ENCODE results near the gene ERLIN1.

Gene ERLIN1

DNA sequence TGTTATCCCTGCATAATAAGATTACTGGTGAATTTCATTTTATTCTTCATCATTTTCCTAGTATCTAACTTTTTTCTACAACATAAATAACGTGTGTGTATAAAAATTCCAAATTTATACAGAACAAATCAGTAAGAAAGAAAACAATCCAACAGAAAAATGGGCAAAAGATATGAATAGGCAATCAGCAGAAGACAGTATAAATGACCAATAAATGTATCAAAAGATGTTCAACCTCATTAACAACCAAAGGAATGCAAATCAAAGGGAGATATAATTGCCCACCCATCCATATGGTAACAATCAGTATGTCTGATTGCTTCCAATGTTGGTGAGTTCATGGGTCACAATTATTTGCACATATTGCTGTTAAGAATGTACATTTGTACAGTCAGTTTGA lies 13.5 kb downstream of the ERLIN1 start:
- no peak for DNase-seq (ENCODE audit: low spot score)

DNA sequence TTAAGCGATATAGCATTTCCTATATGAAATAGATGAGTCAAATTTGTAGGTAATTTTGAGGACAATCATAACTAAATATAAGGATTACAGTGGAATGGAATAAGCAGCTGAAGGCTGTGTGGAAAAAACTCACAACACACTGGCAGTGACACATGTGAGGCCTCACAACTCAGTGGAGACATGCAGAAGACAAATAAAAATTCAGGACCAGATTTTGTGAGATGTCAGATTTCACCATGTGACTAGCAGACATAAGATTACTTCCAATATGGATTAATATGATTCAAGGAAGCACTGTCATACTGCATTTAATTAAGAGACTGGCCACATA lies 17.6 kb downstream of the ERLIN1 start:
- no peak for FAIRE-seq

More for the DNA sequence above, 13.5 kb downstream of the ERLIN1 start:
- FAIRE-seq: no peak

GRCh38 chr10:100167553-100168312 lies 18.1 kb downstream of the ERLIN1 start:
- FAIRE-seq: no peak
- no peak for DNase-seq (ENCODE audit: low spot score)

More for the DNA sequence above, 17.6 kb downstream of the ERLIN1 start:
- no peak for DNase-seq (ENCODE audit: low spot score)

DNA sequence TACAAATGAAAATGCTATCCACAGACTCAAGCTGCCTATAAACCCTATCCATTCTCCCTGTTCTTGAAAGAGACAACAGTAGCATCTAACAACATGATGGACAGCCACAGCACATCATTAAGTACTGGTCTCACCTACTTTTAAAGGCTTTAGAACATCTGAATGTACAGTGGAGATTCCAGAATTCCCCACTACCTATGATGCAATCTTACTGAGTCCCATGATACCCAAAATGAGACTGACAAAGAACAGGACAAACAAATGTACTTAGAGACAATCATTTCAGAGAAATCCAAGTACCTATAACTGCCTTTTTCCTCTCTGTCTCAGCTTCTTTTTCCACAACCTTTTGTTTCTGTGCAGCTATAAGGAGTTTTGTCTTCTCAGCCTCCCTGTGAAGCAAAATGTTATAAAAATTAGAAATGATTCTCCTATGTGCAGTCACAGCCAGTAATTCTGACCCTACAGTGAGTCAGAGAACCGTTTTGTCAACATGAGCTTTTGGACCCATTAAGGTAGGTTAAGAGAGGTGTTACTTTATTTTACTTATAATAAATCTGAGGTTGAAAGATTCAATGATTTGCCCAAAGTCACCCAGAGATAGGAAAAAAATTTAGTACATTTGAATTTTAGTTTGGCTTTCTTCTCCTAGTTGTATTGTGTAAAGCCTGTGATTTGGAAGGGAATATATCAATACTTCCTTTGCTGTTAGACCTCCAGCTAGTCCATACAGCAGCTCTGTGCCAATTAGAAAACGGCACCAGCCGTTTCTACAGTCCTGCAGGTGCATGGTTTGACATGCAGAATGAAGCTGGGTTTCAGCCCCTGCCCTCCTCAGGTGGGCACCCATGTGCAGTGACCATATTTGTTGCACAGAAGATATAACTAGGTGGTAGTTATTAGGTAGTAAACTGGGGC lies 21.9 kb downstream of the ERLIN1 start:
- no peak for FAIRE-seq
- DNase-seq (ENCODE audit: low spot score): no peak

- FAIRE-seq: no peak
- no peak for DNase-seq (ENCODE audit: low spot score)
These were observed 23.1 kb downstream of the ERLIN1 start for GRCh38 chr10:100162696-100163095.

GRCh38 chr10:100158044-100158805 lies 27.6 kb downstream of the ERLIN1 start:
- DNase-seq (ENCODE audit: low spot score): no peak
- FAIRE-seq: no peak

- no peak for FAIRE-seq
- DNase-seq (ENCODE audit: low spot score): no peak
These were observed 28.7 kb downstream of the ERLIN1 start for GRCh38 chr10:100157156-100157555.

DNA sequence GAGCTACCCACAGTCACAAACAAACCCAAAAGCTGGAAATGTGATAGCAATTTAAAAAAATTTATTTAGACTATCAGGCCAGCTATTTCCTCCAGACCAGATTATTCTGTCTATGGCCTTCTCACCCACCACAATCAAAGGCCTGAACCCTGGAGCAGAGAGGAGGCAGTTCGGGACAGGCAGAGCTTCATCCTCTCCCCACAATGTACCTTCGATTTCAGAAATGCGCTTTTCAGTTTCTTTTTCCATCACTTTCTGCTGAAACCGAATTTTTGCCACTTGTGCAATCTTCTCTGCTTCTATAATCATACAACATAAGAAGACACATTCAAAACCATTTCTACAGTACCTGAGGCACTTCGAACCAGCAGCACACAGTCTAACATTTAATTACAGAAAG lies 29.9 kb downstream of the ERLIN1 start:
- FAIRE-seq (no peak), DNase-seq (ENCODE audit: low spot score) (no peak)

GRCh38 chr10:100154666-100155065 lies 31.2 kb downstream of the ERLIN1 start:
- DNase-seq (ENCODE audit: low spot score) (no peak), FAIRE-seq (no peak)

GRCh38 chr10:100153239-100153825 lies 32.5 kb downstream of the ERLIN1 start:
- FAIRE-seq: no peak
- DNase-seq (ENCODE audit: low spot score): no peak

GRCh38 chr10:100151723-100152300 lies 34.0 kb downstream of the ERLIN1 start:
- FAIRE-seq: no peak
- no peak for DNase-seq (ENCODE audit: low spot score)

GRCh38 chr10:100148353-100149211 lies 37.2 kb downstream of the ERLIN1 start:
- FAIRE-seq (peak; percentile 79), DNase-seq (ENCODE audit: low spot score) (peak; percentile 90)

DNA sequence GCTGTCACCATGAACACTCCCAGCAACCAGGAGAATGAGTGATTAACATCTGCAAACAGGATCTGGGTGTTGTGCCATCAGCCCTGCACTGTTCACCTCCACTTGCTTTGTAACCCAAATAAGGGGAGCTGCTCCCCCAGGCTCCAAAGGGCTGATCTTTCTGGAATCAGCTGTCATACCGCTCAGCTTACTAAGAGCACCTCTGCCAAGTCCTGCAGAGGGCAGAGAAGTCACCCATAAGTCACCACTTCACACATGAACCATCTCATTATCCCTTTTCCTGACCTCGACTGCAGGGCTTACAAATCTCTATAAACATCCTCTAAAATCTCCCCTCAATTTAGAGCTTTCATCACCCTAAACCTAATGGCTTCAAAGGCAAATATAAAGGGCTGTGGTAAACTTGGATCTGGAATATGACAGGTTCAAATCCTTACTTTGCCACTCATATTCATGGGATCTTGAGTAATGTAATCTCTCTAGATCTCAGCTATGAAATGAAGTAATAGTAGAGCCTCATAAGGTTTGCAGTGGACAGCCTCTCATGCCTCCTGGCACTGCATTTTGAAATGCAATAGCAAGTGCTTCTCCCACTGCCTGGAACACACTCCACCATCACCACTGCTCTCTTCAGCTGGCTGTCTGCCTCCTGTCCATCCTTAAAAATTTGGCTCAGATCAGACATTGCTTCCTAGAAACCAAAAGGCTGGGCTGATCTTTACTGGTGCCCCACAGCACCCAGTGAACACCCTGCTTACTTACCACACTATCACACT lies 38.8 kb downstream of the ERLIN1 start:
- DNase-seq (ENCODE audit: low spot score): no peak
- FAIRE-seq: no peak

DNA sequence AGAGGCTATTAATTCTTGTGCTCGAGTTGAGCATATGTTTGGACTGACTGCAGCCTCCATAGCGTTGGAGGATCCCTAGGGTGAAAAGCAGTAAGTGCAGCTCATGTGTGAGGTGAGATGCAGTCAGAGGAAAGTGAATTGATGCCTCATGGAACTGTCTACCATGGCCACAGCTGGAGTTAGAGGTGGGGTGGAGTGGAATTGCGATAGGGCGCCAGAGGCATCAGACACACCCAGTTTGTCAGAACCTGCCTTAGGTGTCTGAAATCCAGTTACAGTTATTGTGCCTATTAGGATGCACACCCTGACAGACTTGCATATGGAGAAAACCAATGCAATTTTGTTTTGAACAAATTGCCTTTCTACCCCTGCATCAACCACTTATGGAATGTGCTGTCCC lies 39.4 kb downstream of the ERLIN1 start:
- FAIRE-seq: no peak
- DNase-seq (ENCODE audit: low spot score): no peak

DNA sequence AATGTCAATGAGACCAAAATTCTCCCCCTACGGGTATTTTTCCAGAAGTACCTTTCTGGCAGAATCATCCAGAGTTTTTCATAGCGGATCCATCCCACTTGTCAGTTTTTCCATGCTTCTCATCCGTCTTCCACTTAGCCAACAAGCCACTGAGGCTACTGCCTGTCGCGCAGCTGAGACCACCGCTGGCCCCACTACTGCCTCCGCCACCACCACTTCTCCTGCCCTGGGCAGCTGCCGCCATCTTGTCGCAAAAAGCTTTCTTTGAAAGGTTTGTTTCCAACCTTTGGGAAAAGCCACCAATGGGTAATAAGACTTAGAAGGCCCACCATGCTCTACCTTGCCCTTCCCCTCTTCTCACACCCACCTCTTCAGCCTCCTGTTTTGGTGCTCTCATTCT lies 42.1 kb downstream of the ERLIN1 start:
- DNase-seq (ENCODE audit: low spot score) (no peak), FAIRE-seq (no peak)

DNA sequence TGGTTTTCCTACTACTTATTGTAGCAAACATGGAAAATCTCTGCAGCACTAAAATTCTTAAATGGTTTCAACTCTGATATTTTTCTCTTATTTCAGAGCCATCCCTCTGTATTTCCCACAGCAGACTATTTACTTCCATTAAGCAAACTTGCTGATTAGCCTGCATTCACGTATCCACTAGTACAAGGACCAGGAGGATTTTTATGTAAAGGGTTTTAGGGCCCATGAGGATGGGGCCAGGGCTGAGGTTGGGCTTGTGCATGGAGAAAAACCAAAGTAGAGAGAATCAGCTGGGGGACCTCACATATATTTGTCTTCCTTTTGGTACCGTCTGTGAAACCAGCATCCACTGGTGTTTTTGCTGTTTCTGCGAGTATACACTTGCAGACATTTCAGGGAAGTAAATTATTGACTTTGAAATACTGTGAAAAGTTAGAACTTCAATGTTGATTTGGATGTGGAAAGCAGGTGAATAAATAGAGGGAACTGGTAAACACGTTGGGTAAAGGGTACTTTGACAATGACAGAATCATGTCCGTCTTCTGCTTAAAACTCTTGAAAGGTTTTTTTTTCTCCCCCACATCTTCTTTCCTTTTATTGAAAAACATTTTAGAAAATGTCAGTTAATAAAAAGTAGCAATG lies 44.3 kb downstream of the ERLIN1 start:
- FAIRE-seq (no peak), DNase-seq (ENCODE audit: low spot score) (no peak)

GRCh38 chr10:100140070-100140469 lies 45.8 kb downstream of the ERLIN1 start:
- DNase-seq (ENCODE audit: low spot score) (no peak), FAIRE-seq (no peak)

GRCh38 chr10:100138921-100139496 lies 46.8 kb downstream of the ERLIN1 start:
- no peak for DNase-seq (ENCODE audit: low spot score)
- no peak for FAIRE-seq

DNA sequence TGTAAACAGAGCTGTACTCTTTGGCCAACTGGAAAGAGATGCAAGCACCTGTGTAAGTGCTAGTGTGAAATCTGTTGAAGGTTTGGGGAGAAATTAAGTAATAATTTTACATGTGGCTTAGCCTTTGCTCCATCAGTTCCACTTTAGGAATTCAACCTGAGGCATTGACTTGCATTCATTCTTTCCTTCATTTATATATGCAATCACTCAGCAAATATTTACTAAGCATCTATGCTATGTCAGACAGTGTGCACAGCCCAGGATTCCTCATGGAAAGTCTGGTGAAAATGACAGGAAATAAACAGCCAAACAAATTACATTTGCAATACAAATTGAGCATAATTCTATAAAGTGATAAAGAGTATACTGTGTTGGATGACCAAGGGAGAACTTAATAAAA lies 50.3 kb downstream of the ERLIN1 start:
- DNase-seq (ENCODE audit: low spot score) (no peak), FAIRE-seq (no peak)

Measured in RCC 7860 (cell line).